ENCODE results near the gene CHMP3. TPM values are rescaled to one million over a fixed set of nuclear protein-coding genes. Genes with fewer than 3 reads are reported as not detected.

CHMP3 gene
- total and polyA plus RNA-seq, 7 donors, result 63.5 to 133 (median 93.6) TPM

GRCh38 chr2:86466306-86466705 lies 96.9 kb downstream of the CHMP3 start:
- 72 to 85% (median 78%) methylated on average over 1 of the region's 1 CpG for WGBS, 3 donors
- no peak for TF ChIP-seq CTCF (IDR thresholded peaks at IDR 0.05)
- Histone ChIP-seq H3K4me1 (peaks cover 3% of the 10 kb centered on the region), H3K4me3 (no peak overlapping the region), H3K36me3 (ENCODE audit: insufficient read depth in 1 of 2, low read depth in 1 of 2) (peaks cover 3 to 98% of the 10 kb centered on the region in 2 donors), H3K27me3 (ENCODE audit: insufficient read depth in 3 of 3, low read length in 2 of 3) (no peaks in the 10 kb centered on the region), H3K27ac (no peak overlapping the region), H3K9me3 (no peaks in the 10 kb centered on the region)
- intact Hi-C loops (cut with DNase I), result no loop called here
- DNase-seq, result no peak
- ATAC-seq, result no peak

DNA sequence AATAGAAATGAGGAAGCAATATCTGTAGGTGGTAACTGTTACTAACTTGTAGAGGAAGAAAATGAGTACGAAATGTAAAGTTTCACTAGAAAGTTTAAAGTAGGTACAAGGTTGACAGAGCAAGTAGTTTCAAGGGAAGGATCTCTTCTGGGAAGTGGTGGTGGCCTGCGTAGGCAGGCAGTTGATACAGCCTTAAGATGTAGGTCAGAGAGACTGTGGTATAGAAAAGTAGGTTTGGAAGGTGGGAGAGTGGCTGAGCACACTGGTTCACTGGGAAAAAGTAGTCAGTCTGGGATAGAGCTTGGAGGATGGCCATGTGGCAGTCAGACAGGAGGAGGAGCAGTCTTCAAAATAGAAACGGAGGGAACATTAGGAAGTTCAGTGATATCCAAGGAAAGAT lies 98.6 kb downstream of the CHMP3 start:
- Histone ChIP-seq H3K27me3 (ENCODE audit: insufficient read depth in 3 of 3, low read length in 2 of 3) (no peaks in the 10 kb centered on the region), H3K36me3 (ENCODE audit: insufficient read depth in 1 of 2, low read depth in 1 of 2) (peaks cover 14 to 99% of the 10 kb centered on the region in 2 donors), H3K4me1 (peaks cover 3% of the 10 kb centered on the region), H3K27ac (no peak overlapping the region), H3K9me3 (no peaks in the 10 kb centered on the region), H3K4me3 (no peak overlapping the region)
- ATAC-seq (peak in 2 of 4 donors; percentile 34 to 73), DNase-seq (no peak)
- intact Hi-C loops (cut with DNase I), result no loop called here
- 61 to 68% (median 67%) methylated on average over 3 of the region's 3 CpGs for WGBS, 3 donors
- TF ChIP-seq CTCF (IDR thresholded peaks at IDR 0.05), result no peak

DNA sequence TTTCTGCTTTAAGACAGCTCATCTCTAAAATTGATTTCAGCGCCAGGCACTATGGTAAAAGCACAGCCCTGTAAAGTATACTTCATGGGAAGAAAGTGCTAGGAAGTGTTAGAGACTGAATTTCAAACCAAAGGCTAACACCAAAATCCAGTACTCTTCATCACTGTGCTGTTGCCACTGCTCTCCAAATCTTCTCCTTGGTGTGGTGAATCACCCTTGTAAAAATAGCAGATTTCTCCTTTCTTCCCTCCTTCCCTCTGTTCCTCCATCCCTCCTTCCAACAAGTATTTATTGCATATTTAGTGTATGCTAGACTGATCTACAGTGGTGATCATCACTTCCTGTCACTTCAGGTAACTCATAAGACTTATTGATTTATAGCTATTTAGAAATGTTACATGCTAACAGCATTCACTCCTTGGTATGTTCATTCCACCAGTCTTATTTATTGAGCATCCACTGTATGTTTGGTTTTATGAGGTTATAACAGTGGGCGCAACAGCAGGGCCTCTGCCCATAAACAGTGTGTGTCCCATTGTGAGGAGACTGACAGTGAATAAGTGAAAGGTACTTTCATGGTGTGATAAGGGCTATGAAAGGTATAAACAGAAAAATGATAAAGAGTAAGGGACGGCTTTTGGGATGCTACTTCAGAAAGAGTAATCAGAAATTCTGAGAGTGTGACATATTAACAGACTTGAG lies 102.0 kb downstream of the CHMP3 start:
- Histone ChIP-seq H3K9me3 (no peaks in the 10 kb centered on the region), H3K4me3 (no peak overlapping the region), H3K4me1 (no peaks in the 10 kb centered on the region), H3K27ac (no peak overlapping the region), H3K27me3 (ENCODE audit: insufficient read depth in 3 of 3, low read length in 2 of 3) (no peaks in the 10 kb centered on the region), H3K36me3 (ENCODE audit: insufficient read depth in 1 of 2, low read depth in 1 of 2) (peaks cover 18 to 100% of the 10 kb centered on the region in 2 donors)
- TF ChIP-seq CTCF (IDR thresholded peaks at IDR 0.05), result no peak
- WGBS, 3 donors, result 97 to 100% (median 99%) methylated on average over 3 of the region's 3 CpGs
- ATAC-seq (peak in 1 of 4 donors; percentile 61), DNase-seq (no peak)
- intact Hi-C loops (cut with DNase I), result no loop called here

DNA sequence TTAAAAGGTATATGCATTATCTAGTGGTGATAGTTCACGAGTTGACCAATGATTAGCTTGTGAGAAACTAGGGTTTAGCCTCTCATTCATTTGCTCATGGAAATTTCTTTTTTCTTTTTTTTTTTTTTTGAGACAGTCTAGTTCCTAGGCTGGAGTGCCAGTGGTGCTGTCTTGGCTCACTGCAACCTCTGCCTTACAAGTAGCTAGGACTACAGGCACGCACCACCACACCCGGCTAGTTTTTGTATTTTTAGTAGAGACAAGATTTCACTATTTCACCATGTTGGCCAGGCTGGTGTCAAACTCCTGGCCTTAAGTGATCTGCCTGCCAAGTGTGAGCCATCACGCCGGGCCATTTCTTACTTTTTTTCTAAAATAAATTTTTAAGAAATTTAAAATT lies 108.1 kb downstream of the CHMP3 start:
- 85 to 98% (median 94%) methylated on average over 5 of the region's 5 CpGs for WGBS, 3 donors
- TF ChIP-seq CTCF (IDR thresholded peaks at IDR 0.05), result no peak
- no peak for DNase-seq
- no peak overlapping the region for H3K27ac ChIP-seq
- H3K9me3 ChIP-seq, result no peaks in the 10 kb centered on the region
- H3K4me1 ChIP-seq, result peaks cover 6% of the 10 kb centered on the region
- H3K36me3 ChIP-seq (ENCODE audit: insufficient read depth in 1 of 2, low read depth in 1 of 2), result peaks cover 11 to 98% of the 10 kb centered on the region in 2 donors
- ATAC-seq, result no peak
- intact Hi-C loops (cut with DNase I), result no loop called here
- H3K4me3 ChIP-seq, result no peak overlapping the region
- no peaks in the 10 kb centered on the region for H3K27me3 ChIP-seq (ENCODE audit: insufficient read depth in 3 of 3, low read length in 2 of 3)

DNA sequence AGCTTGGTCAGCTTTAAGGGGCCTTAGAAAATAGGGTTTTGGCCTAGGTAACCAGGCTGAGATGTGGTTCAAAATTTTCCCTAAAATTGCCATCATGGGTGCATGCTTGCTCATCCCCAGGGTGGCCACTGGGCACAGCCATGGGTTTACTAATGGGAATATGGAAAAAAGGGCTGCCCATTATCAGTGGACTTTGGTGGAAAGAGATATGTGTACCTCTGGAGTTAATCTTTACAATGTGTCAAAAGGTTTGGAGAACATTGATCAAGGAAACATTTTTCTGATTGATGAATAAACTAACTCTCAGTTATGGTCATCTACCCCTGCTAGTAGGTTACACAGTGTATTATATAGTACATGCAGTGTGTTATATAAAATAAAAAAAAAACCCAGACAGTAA lies 109.0 kb downstream of the CHMP3 start:
- TF ChIP-seq CTCF (IDR thresholded peaks at IDR 0.05), result no peak
- Histone ChIP-seq H3K27me3 (ENCODE audit: insufficient read depth in 3 of 3, low read length in 2 of 3) (no peaks in the 10 kb centered on the region), H3K4me3 (no peak overlapping the region), H3K36me3 (ENCODE audit: insufficient read depth in 1 of 2, low read depth in 1 of 2) (peaks cover 5 to 95% of the 10 kb centered on the region in 2 donors), H3K4me1 (peaks cover 7% of the 10 kb centered on the region), H3K9me3 (no peaks in the 10 kb centered on the region), H3K27ac (no peak overlapping the region)
- no peak for ATAC-seq
- no peak for DNase-seq
- intact Hi-C loops (cut with DNase I), result no loop called here

Data from psoas muscle (tissue), 8 donors.